ENCODE measurements around the gene SUV39H1.
"Not testable (repeated sequence)": the region's sequence is repeated elsewhere in the genome, so short reads cannot be mapped to it uniquely, and the experiment has no call there.

DNA sequence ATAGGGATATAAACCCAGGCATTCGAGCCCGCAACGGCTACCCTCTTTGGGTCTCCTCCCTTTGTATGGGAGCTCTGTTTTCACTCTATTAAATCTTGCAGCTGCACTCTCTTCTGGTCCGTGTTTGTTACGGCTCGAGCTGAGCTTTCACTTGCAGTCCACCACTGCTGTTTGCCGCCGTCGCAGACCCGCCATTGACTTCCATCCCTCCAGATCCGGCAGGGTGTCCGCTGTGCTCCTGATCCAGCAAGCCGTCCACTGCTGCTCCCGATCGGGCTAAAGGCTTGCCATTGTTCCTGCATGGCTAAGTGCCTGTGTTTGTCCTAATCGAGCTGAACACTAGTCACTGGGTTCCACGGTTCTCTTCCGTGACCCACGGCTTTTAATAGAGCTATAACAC lies 41.8 kb upstream of the SUV39H1 start:
- TF ChIP-seq NFRKB (IDR thresholded peaks at IDR 0.05; ENCODE audit: low read depth); ZNF133 (CRISPR knock-in tag; IDR thresholded peaks at IDR 0.05); CBX3 (IDR thresholded peaks at IDR 0.05; ENCODE audit: borderline replicate concordance in 1 of 2, low read length in 2 of 2): not testable (repeated sequence)
- TF ChIP-seq, protein P1, sequence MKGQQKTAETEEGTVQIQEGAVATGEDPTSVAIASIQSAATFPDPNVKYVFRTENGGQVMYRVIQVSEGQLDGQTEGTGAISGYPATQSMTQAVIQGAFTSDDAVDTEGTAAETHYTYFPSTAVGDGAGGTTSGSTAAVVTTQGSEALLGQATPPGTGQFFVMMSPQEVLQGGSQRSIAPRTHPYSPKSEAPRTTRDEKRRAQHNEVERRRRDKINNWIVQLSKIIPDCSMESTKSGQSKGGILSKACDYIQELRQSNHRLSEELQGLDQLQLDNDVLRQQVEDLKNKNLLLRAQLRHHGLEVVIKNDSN (CRISPR knock-in tag; IDR thresholded peaks at IDR 0.05), result not testable (repeated sequence)

Measured in K562 (cell line).